HepG2 (cell line): ENCODE measurements around the gene GRK3. TPM values are rescaled to one million over a fixed set of nuclear protein-coding genes. Genes with fewer than 3 reads are reported as not detected.

Experiments
- ATAC-seq: fragments of 200-7000 bp; cut with Tn5 transposase; 3 replicates; pipeline ENCODE4 v1.9.1; 2020; ENCODE audit warnings: mild to moderate bottlenecking, moderate library complexity
- BruUV-seq: library from RNA; stranded (reverse); fragments of 400-500 nt; replicated peaks from 2 replicates; lab custom pipeline; 2021; lab: Mats Ljungman, UMichigan
- CTCF ChIA-PET: fragments of 300-600 bp; formaldehyde crosslinking; extraction: SDS; loops from one replicate; lab custom pipeline; 2021; ENCODE audit warnings: low total read pairs, inconsistent platforms, low intra/inter-chr PET ratio; lab: Yijun Ruan, JAX
- POLR2A ChIA-PET: fragments of 350-600 bp; sonication (Branson Sonifier 250); formaldehyde crosslinking; loops from one replicate; lab custom pipeline; 2020; ENCODE audit warnings: antibody characterized with exemption, inconsistent platforms; lab: Yijun Ruan, JAX
- DNase-seq: peaks from one replicate; pipeline ENCODE4 v3.0.0-alpha.2; 2015; ENCODE audit warnings: low spot score
- FAIRE-seq: peaks from 3 replicates; lab custom pipeline; 2011; peaks lifted over from hg19 to GRCh38; lab: Jason Lieb, UNC
- H2AFZ ChIP-seq: one replicate; pipeline ENCODE4 v1.6.1; 2011; ENCODE audit warnings: low read length, inconsistent platforms
- H3K27ac ChIP-seq: fragments of 300-600 bp; 3 replicates; pipeline ENCODE4 v1.8.0; 2011; ENCODE audit warnings: mixed run types, mild to moderate bottlenecking, mixed read lengths, low read length, inconsistent platforms; ENCODE audit not compliant: insufficient read depth; ENCODE audit errors: extremely low read length
- H3K27me3 ChIP-seq, 2 experiments: fragments of 200-600 bp in 1 of 2; 2 replicates in 1 of 2; 3 replicates in 1 of 2; pipeline versions ENCODE4 v1.6.0 to v1.8.0; 2011; ENCODE audit warnings: low read length in 2 of 2, mild to moderate bottlenecking in 2 of 2, moderate library complexity in 2 of 2, inconsistent platforms in 1 of 2; ENCODE audit not compliant: insufficient read depth in 2 of 2, control insufficient read depth in 1 of 2
- H3K36me3 ChIP-seq, 2 experiments: fragments of 200-600 bp in 1 of 2; replicated peaks in 1 of 2; 2 replicates in 1 of 2; 3 replicates in 1 of 2; pipeline versions ENCODE4 v1.5.1 to v1.8.0; 2011; ENCODE audit warnings: low read length in 2 of 2, inconsistent platforms in 1 of 2; ENCODE audit not compliant: insufficient read depth in 2 of 2, control insufficient read depth in 1 of 2
- H3K4me1 ChIP-seq: 2 replicates; pipeline ENCODE4 v1.5.1; 2012; ENCODE audit warnings: low read length, inconsistent platforms; ENCODE audit not compliant: insufficient read depth
- H3K4me2 ChIP-seq: 2 replicates; pipeline ENCODE4 v1.6.0; 2011; ENCODE audit warnings: low read depth, low read length, inconsistent platforms
- H3K4me3 ChIP-seq, 3 experiments: fragments of 200-600 bp in 1 of 3; sonication (generic), shearing (Covaris generic) in 1 of 3; replicated peaks in 1 of 3; 2 replicates each; pipeline ENCODE4 v1.5.1; 2011 to 2016; ENCODE audit warnings: low read length in 3 of 3, inconsistent platforms in 2 of 3, low read depth in 2 of 3, mild to moderate bottlenecking in 2 of 3, control low read depth in 1 of 3, mixed read lengths in 1 of 3; ENCODE audit not compliant: insufficient read depth in 1 of 3
- H3K79me2 ChIP-seq: one replicate; pipeline ENCODE4 v1.6.1; 2011; ENCODE audit warnings: low read length, inconsistent platforms; ENCODE audit not compliant: insufficient read depth
- H3K9ac ChIP-seq: 2 replicates; pipeline ENCODE4 v1.6.0; 2011; ENCODE audit warnings: mild to moderate bottlenecking, low read depth, low read length, inconsistent platforms; ENCODE audit not compliant: insufficient read depth
- H3K9me3 ChIP-seq: 2 replicates; pipeline ENCODE4 v1.5.1; 2012; ENCODE audit warnings: mild to moderate bottlenecking, low read length
- H4K20me1 ChIP-seq: 2 replicates; pipeline ENCODE4 v1.6.0; 2011; ENCODE audit warnings: inconsistent platforms, mild to moderate bottlenecking, low read length, moderate library complexity; ENCODE audit not compliant: insufficient read depth
- AGO2 ChIP-seq: fragments of 200-400 bp; formaldehyde crosslinking; optimal IDR thresholded peaks from 2 replicates; pipeline ENCODE3; 2017; ENCODE audit warnings: mild to moderate bottlenecking, low read depth, low read length, moderate library complexity
- ATF1 ChIP-seq: IDR thresholded peaks from 2 replicates; pipeline ENCODE4 v1.6.1; 2016; ENCODE audit warnings: mild to moderate bottlenecking, control low read depth
- KDM1A ChIP-seq: IDR thresholded peaks from 2 replicates; pipeline ENCODE4 v1.6.1; 2016; ENCODE audit warnings: missing compliant biosample characterization
- NFE2 ChIP-seq: sonication (generic); formaldehyde crosslinking; IDR thresholded peaks from 2 replicates; pipeline ENCODE4 v1.4.0; 2020; ENCODE audit warnings: missing genetic modification reagents
- RBFOX2 ChIP-seq: fragments of 200-400 bp; formaldehyde crosslinking; IDR thresholded peaks from 2 replicates; pipeline ENCODE4 v1.6.1; 2017; ENCODE audit warnings: low read depth, mild to moderate bottlenecking, low read length
- RFX3 ChIP-seq: IDR thresholded peaks from 2 replicates; pipeline ENCODE4 v1.6.1; 2016; ENCODE audit warnings: missing biosample characterization, missing genetic modification reagents
- SRF ChIP-seq: IDR thresholded peaks from 2 replicates; pipeline ENCODE4 v1.6.1; 2011; ENCODE audit warnings: mild to moderate bottlenecking, low read depth, low read length, moderate library complexity
- ZFP82 ChIP-seq: sonication (generic); formaldehyde crosslinking; IDR thresholded peaks from 2 replicates; pipeline ENCODE4 v1.5.1; 2020; ENCODE audit warnings: mild to moderate bottlenecking, missing genetic modification reagents, borderline replicate concordance
- ZNF33A ChIP-seq: sonication (generic); formaldehyde crosslinking; IDR thresholded peaks from 2 replicates; pipeline ENCODE4 v1.5.1; 2020; ENCODE audit warnings: missing genetic modification reagents, mild to moderate bottlenecking, moderate library complexity, borderline replicate concordance
- ZNF34 ChIP-seq: sonication (generic); formaldehyde crosslinking; IDR thresholded peaks from 2 replicates; pipeline ENCODE4 v1.4.0; 2020; ENCODE audit warnings: mild to moderate bottlenecking, missing genetic modification reagents, borderline replicate concordance
- ZNF572 ChIP-seq: sonication (generic); formaldehyde crosslinking; IDR thresholded peaks from 2 replicates; pipeline ENCODE4 v1.5.1; 2020; ENCODE audit warnings: mild to moderate bottlenecking, missing genetic modification reagents
- ZNF749 ChIP-seq: sonication (generic); formaldehyde crosslinking; IDR thresholded peaks from 2 replicates; pipeline ENCODE4 v1.8.0; 2022; ENCODE audit warnings: mild to moderate bottlenecking, missing genetic modification reagents, moderate library complexity, borderline replicate concordance
- WGBS: methylation state at CpG from one replicate; pipeline ENCODE4 v1.1.6; 2017; ENCODE audit warnings: low lambda C conversion rate; 5-methylcytosine and 5-hydroxymethylcytosine counted together
- in situ Hi-C: cut with HindIII; loops from 2 replicates; pipeline ENCODE4 v1.10.0; 2017; ENCODE audit warnings: low pct_unique_long_range_greater_than_20kb; ENCODE audit not compliant: extremely low pct_ligation_motif_present
- intact Hi-C: fragments of 100-400 bp; cut with micrococcal nuclease; formaldehyde crosslinking; loops from one replicate; pipeline ENCODE4 v1.10.0; 2022; ENCODE audit not compliant: unreplicated experiment
- polyA plus RNA-seq, 8 experiments: library from polyadenylated mRNA; depleted of rRNA in 3 of 8; stranded (reverse) in 7 of 8; unstranded in 1 of 8; fragments of >200 nt; fragmentation: Illumina TruSeq in 4 of 8; extraction: Trizol in 4 of 8; gene quantifications; 2 replicates each; pipeline versions ENCODE4 v1.2.1 to v1.2.3, GENCODE V29; 2011 to 2016; ENCODE audit warnings: low read depth in 4 of 8, missing spikeins in 1 of 8, mixed read lengths in 1 of 8; ENCODE audit not compliant: insufficient read depth in 1 of 8
- total RNA-seq, 5 experiments: library from RNA; depleted of rRNA; stranded (reverse); fragments of >200 nt; fragmentation: Illumina TruSeq; extraction: Trizol; gene quantifications; 2 replicates each; pipeline ENCODE4 v1.2.3, GENCODE V29; 2016; ENCODE audit warnings: low read depth in 1 of 5
- TF ChIP-seq, protein P1 (sequence below): sonication (generic); formaldehyde crosslinking; IDR thresholded peaks from 2 replicates; pipeline ENCODE4 v1.4.0; 2020; ENCODE audit warnings: missing genetic modification reagents, low read depth, mild to moderate bottlenecking, borderline replicate concordance
- TF ChIP-seq, protein P2 (sequence below): sonication (generic); formaldehyde crosslinking; IDR thresholded peaks from 2 replicates; pipeline ENCODE4 v1.8.1; 2023; ENCODE audit warnings: mild to moderate bottlenecking, moderate library complexity, missing genetic modification reagents
- TF ChIP-seq, protein P3 (sequence below): sonication (generic); formaldehyde crosslinking; IDR thresholded peaks from 2 replicates; pipeline ENCODE4 v1.9.0; 2022; ENCODE audit warnings: low read depth, missing genetic modification reagents
- TF ChIP-seq, protein P4 (sequence below): sonication (generic); formaldehyde crosslinking; IDR thresholded peaks from 2 replicates; pipeline ENCODE4 v1.4.0; 2020; ENCODE audit warnings: missing genetic modification reagents
- TF ChIP-seq, protein P5 (sequence below): fragments of 450-650 bp; IDR thresholded peaks from 2 replicates; pipeline ENCODE4 v1.6.1; 2017; ENCODE audit warnings: mild to moderate bottlenecking

Gene GRK3
- total and polyA plus RNA-seq, 2 of the 13 experiments (the other 11 are each of a cell fraction or from before 2014, with no cell fraction given), result 8.5 to 16.7 TPM

DNA sequence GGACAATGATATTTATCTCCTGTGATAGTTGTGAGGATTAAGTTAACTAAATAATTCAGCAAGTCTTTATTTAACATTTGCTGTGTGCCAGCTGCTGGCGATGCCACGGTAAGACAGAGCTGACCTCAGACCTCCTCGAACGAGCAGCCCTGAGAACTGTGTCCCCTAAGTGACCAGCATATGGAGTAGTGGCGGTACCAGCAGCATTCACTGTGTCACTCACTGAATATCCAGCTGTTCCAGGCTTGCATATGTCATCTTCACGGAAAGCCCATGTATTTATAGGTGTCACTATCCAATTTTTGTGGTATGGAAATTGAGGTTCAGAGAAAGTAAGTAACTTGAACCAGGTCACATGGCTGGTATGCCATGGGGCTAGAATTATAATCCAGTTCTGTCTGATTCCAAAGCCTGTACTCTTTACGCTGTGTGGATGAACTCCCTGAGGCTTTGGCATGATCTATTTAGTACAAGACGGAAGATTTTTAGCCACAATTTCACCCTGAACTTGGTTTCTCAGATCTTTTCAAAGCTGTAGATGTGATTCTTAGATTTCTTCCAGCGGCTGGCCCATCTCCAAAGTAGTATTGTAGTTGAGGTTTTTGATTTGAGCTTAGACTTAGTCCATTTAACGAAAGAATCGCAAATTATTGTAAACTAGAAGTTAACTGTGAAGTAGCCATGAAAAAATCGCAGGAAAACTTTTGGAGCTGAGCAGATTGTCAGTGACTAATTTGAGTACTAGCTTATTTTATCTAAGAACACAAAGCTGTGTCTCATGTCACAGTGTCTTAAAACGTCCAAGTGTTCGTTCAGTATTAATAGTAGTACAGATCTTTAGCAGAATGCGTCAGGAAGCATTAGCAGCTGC lies 128.2 kb downstream of the GRK3 start:
- no TSS peak for BruUV-seq
- no peak overlapping the region for H2AFZ ChIP-seq
- ATAC-seq, result no peak
- no peak overlapping the region for H3K4me3 ChIP-seq
- no peaks in the 10 kb centered on the region for H3K9me3 ChIP-seq
- no peak overlapping the region for H3K9ac ChIP-seq
- ChIA-PET CTCF (no interaction called here), POLR2A (no interaction called here)
- no peak overlapping the region for H3K4me2 ChIP-seq
- H3K36me3 ChIP-seq, result peaks cover 3 to 31% of the 10 kb centered on the region in 2 experiments
- 96% methylated on average over 13 of the region's 15 CpGs for WGBS
- H3K79me2 ChIP-seq, result no peaks in the 10 kb centered on the region
- no peak for FAIRE-seq
- intact Hi-C loops (no loop called here), in situ Hi-C loops (no loop called here)
- no peaks in the 10 kb centered on the region for H4K20me1 ChIP-seq
- H3K27me3 ChIP-seq, result no peaks in the 10 kb centered on the region; a peak in 1 of 5 replicates
- no peak overlapping the region for H3K27ac ChIP-seq
- no peaks in the 10 kb centered on the region for H3K4me1 ChIP-seq
- DNase-seq, result no peak
- TF ChIP-seq ZNF749 (no peak), RFX3 (CRISPR knock-in tag) (no peak), AGO2 (no peak), ATF1 (CRISPR knock-in tag) (no peak), ZNF34 (CRISPR knock-in tag) (no peak), ZNF572 (CRISPR knock-in tag) (no peak), SRF (no peak), ZFP82 (CRISPR knock-in tag) (no peak), NFE2 (CRISPR knock-in tag) (no peak), RBFOX2 (no peak), KDM1A (no peak), ZNF33A (no peak)
- TF ChIP-seq, protein P1, sequence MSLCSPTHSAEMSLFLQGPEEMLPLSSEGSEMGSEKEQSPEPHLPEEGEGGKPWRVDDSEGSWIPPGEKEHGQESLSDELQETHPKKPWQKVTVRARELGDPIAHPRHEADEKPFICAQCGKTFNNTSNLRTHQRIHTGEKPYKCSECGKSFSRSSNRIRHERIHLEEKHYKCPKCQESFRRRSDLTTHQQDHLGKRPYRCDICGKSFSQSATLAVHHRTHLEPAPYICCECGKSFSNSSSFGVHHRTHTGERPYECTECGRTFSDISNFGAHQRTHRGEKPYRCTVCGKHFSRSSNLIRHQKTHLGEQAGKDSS (CRISPR knock-in tag), result no peak
- TF ChIP-seq, protein P2, sequence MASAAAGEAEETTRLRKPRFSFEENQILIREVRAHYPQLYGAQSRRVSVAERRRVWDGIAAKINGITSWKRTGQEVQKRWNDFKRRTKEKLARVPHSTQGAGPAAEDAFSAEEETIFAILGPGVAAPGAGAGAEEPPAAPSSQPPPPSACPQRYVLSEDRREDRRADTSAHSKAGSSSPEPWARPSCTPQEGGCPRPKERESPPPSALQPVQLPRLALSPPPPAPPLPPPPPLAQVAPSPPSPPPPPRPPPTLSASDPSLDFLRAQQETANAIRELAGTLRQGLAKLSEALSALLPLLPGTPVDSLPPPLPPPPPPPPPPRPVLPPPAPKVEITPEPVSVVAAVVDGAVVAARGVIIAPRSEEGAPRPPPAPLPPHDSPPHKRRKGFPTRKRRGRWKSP (CRISPR knock-in tag), result no peak
- TF ChIP-seq, protein P3, sequence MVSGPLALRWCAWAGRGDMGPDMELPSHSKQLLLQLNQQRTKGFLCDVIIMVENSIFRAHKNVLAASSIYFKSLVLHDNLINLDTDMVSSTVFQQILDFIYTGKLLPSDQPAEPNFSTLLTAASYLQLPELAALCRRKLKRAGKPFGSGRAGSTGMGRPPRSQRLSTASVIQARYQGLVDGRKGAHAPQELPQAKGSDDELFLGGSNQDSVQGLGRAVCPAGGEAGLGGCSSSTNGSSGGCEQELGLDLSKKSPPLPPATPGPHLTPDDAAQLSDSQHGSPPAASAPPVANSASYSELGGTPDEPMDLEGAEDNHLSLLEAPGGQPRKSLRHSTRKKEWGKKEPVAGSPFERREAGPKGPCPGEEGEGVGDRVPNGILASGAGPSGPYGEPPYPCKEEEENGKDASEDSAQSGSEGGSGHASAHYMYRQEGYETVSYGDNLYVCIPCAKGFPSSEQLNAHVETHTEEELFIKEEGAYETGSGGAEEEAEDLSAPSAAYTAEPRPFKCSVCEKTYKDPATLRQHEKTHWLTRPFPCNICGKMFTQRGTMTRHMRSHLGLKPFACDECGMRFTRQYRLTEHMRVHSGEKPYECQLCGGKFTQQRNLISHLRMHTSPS (CRISPR knock-in tag), result no peak
- TF ChIP-seq, protein P4, sequence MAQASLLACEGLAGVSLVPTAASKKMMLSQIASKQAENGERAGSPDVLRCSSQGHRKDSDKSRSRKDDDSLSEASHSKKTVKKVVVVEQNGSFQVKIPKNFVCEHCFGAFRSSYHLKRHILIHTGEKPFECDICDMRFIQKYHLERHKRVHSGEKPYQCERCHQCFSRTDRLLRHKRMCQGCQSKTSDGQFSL, result no peak
- TF ChIP-seq, protein P5, sequence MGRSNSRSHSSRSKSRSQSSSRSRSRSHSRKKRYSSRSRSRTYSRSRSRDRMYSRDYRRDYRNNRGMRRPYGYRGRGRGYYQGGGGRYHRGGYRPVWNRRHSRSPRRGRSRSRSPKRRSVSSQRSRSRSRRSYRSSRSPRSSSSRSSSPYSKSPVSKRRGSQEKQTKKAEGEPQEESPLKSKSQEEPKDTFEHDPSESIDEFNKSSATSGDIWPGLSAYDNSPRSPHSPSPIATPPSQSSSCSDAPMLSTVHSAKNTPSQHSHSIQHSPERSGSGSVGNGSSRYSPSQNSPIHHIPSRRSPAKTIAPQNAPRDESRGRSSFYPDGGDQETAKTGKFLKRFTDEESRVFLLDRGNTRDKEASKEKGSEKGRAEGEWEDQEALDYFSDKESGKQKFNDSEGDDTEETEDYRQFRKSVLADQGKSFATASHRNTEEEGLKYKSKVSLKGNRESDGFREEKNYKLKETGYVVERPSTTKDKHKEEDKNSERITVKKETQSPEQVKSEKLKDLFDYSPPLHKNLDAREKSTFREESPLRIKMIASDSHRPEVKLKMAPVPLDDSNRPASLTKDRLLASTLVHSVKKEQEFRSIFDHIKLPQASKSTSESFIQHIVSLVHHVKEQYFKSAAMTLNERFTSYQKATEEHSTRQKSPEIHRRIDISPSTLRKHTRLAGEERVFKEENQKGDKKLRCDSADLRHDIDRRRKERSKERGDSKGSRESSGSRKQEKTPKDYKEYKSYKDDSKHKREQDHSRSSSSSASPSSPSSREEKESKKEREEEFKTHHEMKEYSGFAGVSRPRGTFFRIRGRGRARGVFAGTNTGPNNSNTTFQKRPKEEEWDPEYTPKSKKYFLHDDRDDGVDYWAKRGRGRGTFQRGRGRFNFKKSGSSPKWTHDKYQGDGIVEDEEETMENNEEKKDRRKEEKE, result no peak
